Renal pelvis (tissue), 4 donors: ENCODE measurements around the gene PRPSAP2. TPM values are rescaled to one million over a fixed set of nuclear protein-coding genes. Genes with fewer than 3 reads are reported as not detected.
"Not testable (repeated sequence)": the region's sequence is repeated elsewhere in the genome, so short reads cannot be mapped to it uniquely, and the experiment has no call there.

Experiments
- DNase-seq: peaks from one replicate; pipeline ENCODE4 v3.0.0-alpha.2; 2013
- polyA plus RNA-seq, 3 donors: library from polyadenylated mRNA; unstranded; fragments of 120-200 nt; gene quantifications; one replicate each; pipeline ENCODE4 v1.2.1, GENCODE V29; 2013; ENCODE audit not compliant: insufficient read length in 3 of 3

Gene PRPSAP2
- polyA plus RNA-seq, 3 donors: 52.2 to 60.9 (median 53.8) TPM

DNA sequence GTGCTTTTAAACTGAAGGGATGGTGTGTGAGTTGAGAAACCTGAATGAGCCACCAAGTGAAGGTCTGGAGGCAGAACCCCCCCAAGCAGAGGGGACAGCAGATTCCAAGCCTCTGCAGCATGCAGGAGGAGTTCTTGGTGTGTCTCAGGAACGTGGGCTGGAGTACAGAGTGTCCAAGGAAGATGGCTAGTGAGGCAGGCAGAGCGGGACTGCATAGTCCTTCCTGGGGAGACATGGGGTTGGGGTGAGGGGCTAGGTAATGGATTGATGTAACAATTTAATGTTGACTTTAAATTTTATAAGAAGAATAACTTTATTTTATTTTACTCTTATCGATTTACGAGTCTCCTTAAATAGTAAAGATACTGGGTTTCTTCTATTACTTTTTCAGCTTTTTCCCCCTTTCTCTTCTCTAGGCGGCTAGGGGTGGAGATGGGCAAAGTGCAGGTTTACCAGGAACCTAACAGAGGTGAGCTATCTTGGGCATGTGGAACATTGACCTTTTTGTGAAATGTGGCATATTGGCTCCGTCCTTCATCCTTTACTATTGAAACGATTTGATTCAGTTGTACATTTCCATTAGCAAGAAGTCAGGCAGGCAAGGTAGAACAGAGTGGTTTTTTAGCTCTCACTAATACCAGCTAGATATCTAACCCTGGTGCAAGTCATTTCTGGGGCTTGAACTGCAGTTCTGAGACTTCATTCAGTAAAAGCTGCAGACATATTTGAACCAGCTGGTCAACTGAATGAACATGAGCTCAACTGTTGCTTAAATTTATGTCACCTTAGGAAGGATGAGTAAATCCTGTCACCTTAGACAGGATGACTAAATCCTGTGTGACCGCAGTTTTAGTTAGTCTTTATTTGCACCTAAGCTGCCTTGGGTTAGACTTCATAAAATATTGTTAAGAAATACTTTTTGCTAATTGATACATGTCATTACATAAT, 9.2 kb downstream of the PRPSAP2 start:
- no peak for DNase-seq

DNA sequence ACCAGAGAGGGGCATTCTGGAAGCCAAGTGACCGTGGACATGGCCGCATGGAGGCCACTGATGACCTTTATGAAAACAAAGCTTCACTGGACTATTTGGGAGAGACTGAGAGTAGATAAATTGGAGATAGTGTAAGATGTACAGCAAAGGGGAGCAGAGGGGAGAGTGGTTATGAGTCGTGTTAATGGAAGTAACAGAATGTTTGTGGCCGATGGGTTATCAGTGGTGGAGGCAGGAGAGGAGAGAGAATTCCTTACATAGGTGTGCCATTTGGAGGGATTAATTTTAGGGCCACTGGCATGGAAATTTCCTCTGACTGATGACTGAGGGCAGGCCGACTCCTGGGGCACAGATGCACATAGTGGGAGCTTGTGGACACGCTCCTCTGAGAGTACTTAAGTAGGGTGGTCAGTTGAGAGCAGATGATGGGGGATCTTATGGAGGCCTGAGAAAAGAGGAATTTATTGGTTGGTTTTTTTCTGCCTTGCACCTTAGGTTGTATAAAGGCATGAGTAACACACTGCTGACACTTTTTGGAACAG, 19.2 kb downstream of the PRPSAP2 start:
- no peak for DNase-seq

DNA sequence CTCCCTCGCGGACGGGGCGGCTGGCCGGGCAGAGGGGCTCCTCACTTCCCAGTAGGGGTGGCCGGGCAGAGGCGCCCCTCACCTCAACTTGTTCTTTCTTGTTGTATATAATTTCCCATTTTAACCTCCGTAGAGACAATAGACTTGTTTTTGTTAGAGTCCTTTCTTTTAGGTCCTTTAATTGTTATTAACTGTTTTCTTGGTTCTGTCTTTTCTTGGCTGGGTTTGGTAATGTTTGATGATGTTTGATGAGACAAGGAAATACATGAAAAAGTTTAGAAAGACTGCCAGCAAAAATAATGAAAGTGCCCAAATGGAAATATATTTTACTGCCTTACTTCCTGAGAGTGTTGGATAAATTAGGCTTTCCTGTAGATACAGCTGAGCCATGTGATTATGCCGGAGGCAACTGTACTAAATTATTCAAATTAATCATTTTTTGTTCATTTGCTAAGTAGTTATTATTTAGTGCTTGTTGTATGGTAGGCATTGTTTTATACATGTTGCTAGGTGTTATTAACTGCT, 30.9 kb downstream of the PRPSAP2 start:
- peak; percentile 14 for DNase-seq

DNA sequence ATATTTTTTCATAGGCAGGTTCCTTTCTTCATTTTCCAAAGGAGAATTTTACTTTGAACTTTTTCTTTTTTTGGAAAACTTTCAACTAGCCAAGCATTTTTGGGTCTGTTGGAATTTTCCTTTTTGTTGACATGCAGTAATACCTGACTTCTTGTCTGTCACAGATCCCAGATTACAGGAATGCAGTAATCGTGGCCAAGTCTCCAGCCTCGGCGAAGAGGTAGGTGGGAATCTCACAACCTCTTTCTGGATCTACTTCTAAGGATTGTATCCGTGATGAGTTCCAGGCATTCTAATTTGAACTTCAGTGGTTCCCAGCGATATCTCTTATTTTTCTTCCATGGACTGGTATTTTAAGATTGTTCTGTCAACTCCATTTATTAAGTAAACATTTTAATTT, 31.7 kb downstream of the PRPSAP2 start:
- DNase-seq: no peak

DNA sequence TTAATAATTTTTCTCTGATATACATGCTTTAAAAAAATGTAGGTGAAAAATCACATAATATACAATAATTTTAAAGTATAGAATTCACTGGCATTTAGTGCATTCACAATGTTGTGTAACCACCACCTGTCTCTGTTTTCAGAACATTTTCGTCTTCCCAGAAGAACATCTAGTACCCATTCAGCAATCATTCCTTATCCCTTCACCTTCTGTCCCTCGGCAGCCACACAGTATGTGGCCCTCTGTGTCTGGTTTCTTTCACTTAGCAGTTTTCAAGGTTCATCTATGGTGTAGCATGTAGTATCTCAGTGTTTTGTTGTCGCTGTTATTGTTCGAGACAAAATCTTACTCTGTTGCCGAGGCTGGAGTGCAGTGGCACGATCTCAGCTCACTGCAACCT, 33.6 kb downstream of the PRPSAP2 start:
- DNase-seq: no peak

DNA sequence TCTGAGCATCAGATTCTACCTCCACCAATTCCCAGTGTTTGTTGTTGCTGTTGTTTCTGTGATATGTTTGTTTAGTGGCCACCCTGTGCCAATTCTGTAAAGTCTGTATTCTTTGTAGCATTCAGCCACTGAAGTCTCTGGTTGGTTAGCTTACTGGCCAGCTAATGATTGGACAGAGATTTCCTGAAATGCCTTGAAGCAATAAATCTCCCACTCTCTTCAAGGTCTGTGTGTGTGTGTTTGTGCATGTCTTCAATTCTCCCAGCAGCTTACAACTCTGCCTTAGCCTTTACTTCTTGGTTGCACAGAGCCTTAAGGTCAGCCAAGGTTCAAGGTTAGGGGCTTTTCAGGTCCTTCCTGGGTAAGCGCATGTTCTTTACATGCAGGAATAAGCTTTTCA, 38.2 kb downstream of the PRPSAP2 start:
- DNase-seq: no peak

DNA sequence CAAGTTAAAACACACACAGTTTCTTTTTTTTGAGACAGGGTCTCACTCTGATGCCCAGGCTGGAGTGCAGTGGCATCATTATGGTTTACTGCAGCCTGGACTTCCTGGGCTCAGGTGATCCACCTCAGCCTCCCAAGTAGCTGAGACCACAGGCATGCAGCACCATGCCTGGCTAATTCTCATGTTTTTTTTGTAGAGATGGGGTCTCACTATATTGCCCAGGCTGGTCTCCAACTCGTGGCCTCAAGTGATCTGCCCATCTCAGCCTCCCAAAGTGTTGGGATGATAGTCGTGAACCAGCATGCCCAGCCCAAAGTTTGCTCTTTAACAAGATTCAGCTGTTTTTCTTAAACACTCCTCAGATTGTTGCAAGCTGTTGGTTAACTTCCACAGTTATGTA, 39.0 kb downstream of the PRPSAP2 start:
- DNase-seq: no peak

DNA sequence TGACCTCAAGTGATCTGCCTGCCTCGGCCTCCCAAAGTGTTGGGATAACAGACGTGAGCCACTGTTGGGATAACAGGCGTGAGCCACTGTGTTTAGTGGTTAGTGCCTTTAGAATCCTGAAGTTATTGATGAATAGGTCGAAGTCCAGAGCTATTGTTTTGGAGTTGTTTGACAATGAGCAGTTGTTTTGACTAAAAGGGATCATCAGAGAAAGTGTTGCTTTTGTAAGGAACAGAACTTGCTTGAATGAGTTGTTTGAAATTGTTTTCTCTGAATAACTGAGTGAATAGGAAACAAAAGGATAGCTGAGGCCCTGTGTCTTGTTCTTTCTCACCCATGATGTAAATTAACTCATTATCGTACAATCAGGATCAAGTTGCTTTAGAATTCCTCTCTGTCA, 46.6 kb downstream of the PRPSAP2 start:
- no peak for DNase-seq

DNA sequence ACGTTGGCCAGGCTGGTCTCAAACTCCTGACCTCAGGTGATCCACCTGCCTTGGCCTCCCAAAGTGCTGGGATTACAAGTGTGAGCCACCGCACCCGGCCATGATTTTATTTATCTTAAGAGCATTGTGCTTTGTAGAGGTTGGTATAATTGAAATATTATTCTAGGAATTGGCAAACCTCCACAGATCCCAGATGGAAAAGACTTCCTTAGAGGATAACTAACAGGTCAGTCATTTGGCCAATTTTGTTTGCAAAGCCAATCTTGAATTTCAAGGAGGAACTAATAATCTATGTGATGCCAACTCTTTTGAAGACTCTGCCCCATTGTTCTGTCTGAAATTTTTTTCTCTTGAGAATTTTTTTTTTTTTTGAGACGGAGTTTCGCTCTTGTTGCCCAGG, 47.3 kb downstream of the PRPSAP2 start:
- no peak for DNase-seq

DNA sequence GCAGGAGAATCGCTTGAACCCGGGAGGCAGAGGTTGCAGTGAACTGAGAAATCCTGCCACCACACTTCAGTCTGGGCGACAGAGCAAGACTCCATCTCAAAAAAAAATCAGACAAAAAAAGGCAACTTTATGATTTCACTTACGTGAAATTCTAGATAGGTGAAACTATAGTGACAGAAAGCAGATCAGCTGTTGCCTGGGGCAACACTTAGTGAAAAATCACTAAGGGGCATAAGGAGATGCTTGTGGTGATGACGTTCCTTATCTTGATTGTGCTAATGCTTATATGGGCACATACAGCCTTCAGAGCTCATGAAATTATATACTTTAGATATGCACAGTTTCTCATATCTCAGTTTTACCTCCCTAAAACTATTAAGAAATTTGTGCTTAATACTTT, 52.4 kb downstream of the PRPSAP2 start:
- DNase-seq: no peak

DNA sequence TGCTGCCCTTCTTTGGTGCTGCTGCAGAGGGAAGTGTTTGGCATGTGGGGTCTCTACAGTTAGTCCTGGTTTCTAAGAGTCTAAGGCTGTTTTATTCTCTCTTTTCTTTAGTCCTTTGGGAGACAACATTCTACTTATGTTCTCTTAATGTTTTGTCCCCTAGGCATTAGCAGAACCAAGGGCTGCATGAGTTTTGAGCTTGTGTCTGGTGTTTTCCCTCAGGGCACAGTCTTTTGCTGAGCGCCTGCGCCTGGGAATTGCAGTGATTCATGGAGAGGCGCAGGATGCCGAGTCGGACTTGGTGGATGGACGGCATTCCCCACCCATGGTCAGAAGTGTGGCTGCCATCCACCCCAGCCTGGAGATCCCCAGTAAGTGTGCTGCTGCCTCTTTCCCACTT, 53.0 kb downstream of the PRPSAP2 start:
- no peak for DNase-seq

DNA sequence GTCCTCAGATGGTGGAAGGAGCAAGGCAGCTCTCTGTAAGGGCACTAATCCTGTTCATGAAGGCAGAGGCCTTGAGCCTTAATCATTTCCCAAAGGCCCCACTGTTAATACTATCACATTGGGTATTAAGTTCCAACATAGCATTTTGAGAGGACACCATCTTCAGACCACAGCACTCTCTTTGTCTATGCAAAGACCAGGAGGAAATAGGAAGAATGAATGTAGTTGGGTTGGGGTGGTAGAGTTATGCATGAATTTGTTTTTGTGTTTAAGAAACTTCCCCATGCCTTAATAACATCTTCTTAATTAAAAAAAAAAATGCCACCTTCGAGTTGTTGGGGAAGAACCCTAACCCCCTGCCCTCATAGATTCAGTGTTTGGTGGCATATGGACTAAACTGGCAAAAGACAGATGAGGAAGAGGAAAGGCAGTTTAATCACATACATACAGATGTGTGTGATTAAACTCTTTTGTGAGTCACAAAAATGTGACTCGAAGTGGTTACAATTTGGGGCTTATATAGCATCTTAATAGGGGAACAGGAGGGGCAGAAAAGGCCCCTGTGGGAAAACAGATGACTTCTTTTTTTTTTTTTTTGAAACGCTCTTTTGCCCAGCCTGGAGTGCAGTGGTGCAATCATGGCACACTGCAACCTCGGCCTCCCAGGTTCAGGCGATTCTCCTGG, 59.0 kb downstream of the PRPSAP2 start:
- DNase-seq: no peak

DNA sequence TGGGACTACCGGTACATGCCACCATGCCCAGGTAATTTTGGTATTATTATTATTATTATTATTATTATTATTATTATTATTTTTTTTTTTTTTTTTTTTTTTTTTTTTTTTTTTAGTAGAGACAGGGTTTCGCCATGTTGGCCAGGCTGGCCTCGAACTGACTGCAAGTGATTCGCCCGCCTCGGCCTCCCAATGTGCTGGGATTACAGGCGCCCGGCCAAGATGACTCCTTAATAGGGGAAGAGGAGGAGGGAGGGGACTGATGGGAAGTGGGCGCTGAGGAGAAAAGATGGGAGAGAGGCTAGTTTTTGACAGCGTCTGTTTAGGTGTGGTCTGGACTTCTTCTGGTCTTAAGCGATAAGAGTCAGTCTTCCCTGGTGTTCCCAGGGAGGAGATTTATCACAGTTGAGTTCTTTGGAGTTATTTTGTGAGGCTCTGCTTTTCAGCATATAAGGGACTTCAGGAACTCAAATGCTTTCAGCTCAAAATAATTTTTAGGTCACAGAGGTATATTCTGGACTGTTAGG, 59.6 kb downstream of the PRPSAP2 start:
- no peak for DNase-seq

DNA sequence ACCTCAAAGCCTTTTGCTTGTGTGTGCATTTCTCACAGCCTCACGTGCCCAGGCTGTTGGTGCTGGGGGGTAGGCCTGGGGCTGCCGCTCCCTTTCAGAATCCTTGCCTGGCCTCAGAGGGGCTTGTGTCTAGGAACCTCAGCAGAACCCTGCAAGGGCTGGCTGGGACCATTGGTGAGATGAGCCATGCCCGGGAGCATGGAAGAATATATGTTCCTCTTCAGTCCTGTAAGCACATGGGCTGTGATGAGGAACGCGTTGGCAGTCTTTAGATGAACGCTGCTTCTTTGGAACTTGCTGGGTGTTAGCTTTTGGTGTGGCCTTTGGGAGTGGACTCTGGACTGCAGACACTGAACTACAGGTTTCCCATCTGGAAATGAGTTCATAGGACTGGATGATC, 62.0 kb downstream of the PRPSAP2 start:
- no peak for DNase-seq

DNA sequence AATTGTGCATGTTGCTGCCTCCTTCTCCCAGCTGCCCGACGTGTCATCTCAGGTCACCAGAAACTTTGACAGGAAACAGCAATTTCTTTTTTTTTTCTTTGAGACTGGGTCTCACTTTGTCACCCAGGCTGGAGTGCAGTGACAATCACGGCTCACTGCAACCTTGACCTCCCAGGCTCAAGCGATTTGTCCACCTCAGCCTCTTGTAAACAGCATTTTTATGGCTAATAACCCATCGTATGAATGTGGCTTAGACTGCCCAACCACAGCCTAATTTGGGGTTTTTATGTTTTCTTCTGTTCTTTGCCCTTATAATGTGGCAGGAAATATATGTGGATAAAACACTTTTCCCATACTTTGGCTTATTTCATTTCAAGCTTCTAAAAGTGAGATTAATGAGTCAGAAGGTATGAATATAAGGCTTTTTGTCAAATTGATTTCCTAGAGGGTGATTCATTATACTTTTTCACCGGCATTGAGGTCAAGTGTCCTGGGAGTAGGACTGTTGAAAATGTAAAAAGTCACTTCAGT, 63.0 kb downstream of the PRPSAP2 start:
- DNase-seq: no peak

DNA sequence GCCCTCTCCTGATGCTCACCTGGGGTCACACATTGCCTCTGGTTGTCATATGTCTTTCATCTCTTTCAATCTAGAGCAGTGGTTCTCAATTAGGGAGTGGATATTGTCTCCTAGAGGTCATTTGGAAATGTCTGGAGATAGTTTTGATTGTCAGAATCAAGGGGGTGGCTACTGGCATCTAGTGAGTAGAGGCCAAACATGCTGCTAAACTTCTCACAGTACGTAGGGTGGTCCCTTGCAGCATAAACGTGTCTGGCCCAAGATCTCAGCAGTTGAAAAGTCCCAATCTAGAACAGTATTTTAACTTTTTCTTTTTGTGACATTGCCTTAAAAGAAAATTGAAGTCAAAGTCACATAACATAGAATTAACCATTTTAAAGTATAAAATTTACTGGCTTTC, 63.6 kb downstream of the PRPSAP2 start:
- no peak for DNase-seq

DNA sequence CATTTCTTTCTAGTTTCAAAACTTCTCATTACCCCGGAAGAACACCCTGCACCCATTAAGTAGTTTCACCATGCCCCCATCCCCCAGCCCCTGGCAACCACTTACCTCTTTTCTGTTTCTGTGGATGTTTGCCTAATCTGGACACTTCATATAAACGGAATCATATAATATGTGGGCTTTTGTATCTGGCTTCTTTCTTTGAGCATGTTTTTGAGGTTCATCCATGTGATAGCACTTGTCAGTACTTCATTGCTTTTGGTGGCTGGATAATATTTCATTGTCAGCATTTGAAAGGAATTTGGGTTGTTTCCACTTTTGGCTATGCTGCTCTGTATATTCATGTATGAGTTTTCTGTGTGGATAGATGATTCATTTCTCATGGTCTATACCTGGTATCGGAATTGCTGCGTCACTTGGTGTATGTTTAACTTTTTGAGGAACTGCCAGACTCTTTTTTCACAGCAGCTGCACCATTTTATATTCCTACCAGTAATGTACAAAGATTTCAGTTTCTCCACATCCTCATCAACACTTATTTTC, 64.1 kb downstream of the PRPSAP2 start:
- no peak for DNase-seq

DNA sequence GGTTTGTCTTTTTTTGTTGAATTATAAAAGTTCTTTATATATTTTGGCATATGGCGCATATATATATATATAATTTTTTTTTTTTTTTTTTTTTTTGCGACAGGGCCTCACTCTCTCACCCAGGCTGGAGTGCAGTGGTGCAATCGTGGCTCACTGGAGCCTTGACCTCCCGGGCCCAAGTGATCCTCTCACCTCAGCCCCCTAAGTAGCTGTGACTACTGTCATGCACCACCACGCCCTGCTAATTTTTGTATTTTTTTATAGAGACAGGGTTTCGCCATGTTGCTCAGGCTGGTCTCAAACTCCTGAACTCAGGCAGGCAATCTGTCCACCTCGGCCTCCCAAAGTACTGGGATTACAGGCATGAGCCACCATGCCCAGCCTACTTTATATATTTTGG, 64.7 kb downstream of the PRPSAP2 start:
- DNase-seq: not testable (repeated sequence)

DNA sequence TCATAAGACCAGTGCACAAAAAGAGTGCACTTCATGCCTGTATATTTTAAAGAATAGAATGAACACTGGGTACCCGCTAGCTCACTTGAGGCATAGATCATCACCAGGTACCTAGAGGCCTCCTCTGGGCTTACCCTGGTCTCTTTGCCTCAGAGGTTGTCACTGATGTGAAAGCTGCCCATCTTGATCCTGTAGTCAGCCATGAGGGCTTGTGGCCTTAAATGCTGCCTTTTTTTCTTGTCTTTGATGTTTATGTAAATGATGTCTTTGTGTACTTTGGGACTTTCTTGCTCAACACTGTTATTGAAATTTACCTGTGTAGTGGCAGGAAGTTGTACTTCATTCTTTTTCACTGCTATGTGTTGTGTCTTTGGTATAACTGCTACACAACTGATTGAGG, 67.3 kb downstream of the PRPSAP2 start:
- no peak for DNase-seq

DNA sequence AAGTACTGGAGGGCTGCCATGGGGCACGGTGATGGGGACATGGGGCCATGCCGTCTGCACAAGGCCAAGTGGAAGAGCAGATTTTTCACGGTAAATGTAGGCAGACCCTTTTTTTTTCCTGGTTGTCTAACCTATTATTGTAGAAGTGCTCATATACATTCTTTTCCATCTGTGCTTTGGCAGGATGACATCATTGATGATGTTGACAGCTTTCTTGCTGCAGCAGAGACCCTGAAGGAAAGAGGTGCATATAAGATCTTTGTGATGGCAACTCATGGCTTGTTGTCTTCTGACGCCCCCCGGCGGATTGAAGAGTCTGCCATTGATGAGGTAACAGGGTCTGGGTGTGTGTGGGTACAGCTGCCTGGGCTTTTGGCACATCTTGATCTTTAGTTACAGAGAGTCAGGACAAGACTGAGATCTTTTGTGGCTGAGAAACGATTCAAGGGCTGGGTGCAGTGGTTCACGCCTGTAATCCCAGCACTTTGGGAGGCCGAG, 70.7 kb downstream of the PRPSAP2 start:
- DNase-seq: no peak

DNA sequence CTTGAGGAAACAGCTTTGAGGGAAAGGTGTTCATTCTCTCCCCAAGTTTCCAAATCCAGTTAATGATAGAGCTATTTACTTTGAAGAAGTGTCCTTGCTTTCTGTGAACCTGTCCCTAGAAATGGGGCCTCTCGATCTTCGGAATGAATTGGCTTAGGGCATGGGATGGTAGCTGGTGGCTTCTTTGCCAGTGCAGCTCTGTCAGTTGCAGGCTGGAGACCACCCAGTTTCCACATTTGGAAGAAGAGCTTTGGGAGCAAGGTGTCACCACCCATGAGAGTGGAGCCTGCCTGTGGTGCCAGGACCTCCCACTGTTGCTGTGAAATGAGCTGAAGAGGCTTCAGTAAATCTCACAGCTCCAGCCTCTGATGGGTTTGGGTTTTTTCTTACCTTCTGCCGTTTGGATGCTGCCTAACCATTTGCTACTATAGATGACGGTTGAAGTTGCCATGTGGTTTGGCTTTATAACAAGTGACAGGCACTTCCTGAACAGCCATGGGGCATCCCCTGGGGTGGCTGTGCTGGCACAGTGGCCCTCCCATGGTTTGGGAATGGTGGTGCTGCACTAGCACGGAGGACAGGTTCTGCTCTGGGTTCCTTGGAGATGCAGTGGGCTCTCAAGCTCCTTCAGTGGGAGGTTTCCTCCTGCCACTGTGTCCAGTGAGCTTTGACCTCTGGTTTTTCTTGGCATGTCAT, 74.6 kb downstream of the PRPSAP2 start:
- no peak for DNase-seq
